RKO (cell line): ENCODE measurements around the gene XPC.
A peak's percentile ranks its signal among the peaks of the same experiment; 100 is the strongest.
"Not testable (repeated sequence)": the region's sequence is repeated elsewhere in the genome, so short reads cannot be mapped to it uniquely, and the experiment has no call there.

Source experiments
- DNase-seq: peaks from one replicate; pipeline ENCODE4 v3.0.0-alpha.2; 2016; ENCODE audit warnings: low spot score

The XPC gene

DNA sequence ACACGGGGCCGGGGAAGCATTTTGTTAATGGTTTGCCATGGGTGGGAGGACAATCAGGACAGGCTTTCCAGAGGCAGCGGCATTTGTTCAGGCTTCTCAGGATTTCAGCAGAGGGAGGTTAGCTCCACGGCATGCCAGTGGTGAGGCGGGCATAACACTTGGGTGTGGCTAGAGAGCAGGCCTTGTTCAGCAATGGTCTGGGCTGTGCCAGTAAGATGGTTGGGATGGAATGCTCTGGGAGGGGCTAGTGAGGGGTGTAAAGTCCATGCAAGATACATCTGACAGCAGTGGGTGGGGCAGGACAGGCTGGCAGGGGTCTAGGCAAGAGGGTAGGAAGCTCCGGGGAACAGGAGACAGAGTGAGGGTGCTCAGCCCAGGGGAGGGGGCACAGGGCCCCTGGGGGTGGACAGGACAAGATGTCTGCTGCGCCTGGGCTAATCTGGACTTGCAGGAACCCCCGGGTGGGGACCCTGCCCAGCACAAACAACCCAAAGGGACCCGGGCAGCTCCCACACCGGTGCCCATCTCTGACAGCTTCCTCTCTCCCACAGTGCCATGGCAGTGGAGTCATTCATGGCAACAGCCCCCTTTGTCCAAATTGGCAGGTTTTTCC is 45.1 kb downstream of the XPC start:
- DNase-seq = no peak

DNA sequence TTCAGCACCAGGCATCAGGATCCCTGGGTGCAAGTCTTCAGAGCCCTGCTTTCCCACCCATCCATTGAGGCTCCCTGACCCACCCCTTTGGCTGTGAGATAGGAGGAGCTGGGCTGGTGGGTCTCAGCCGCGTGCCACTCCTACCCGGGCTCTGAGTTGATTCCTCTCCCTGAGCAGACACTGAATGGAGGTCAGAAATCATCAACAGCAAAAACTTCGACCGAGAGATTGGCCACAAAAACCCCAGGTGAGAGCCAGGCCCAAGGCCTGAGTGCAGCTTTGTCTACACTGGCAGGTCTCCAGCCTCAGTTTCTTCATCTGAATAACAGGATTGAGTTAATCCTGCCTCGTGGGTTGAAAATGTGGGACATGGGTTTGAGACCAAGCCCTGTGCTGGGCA is 45.7 kb downstream of the XPC start:
- DNase-seq = no peak

DNA sequence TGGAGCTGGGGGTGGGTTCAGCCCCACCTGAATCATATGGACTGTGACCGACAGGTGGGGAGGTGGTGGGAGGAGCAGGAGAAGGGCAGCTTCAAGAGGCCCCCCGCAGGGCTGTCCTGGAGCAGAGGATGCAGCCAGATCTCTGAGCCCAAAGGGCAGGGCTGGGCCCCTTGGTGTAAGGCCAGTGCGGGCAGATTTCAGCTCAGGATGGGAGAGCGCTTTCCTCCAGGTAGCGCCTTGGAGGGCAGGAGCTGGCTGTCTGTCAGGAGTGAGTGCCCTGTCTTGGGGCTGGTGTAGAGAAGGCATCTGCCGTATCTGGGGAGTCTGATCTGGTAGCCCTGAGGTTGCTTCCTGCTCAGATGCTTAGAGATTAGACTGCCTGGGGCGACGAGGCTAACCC is 46.3 kb downstream of the XPC start:
- no peak for DNase-seq

DNA sequence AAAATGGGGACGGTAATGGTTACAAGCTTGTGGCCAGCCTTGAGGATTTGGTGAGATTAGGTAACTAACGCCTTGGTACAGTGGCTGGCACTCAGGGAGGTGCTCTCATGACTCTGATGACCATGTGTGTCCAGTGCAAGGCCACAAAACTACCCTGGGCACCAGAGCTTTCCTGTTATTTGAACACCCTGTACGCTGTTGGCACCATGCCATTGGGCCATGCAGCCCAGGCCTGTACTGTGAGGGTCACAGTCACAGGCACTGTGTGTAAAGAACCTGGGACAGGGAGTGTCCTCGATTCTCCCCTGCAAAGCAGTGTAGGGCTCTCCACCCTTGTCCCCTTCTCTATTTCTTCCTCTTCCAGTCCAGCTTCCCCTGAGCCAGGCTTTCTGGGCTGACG is 47.3 kb downstream of the XPC start:
- DNase-seq = no peak

DNA sequence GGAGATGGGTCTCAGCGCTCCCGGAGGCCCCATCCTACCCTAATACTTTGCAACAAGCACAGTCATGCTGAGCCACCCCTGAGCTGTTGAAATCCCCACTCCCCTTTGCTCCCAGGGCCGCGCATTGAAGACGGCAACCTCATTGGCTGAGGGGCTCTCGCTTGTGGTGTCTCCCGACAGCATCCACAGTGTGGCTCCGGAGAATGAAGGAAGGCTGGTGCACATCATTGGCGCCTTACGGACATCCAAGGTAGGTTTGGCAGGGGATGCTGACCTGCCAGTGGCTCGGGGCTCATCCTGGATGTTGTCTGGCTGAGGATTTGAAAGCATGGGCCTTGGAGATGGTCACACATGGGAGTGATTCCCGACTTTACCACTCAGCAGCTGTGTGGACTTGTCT is 47.7 kb downstream of the XPC start:
- no peak for DNase-seq

DNA sequence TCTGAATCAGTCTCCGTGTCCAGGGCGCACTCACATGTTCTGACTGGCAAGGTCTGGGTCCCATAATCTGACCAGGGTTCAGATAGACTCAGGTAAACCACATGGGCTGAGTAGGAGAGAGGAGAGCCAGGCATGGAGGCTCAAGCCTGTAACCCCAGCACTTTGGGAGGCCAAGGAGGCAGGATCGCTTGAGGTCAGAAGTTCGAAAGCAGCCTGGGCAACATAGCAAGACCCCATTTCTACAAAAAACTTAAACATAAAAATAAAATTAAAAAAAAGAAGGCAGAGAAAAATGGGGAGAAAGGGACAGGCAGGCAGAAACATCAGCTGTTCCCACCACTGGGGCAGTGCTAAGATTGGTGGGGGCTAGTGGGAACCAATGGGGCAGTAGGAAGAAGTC is 48.2 kb downstream of the XPC start:
- DNase-seq = no peak

DNA sequence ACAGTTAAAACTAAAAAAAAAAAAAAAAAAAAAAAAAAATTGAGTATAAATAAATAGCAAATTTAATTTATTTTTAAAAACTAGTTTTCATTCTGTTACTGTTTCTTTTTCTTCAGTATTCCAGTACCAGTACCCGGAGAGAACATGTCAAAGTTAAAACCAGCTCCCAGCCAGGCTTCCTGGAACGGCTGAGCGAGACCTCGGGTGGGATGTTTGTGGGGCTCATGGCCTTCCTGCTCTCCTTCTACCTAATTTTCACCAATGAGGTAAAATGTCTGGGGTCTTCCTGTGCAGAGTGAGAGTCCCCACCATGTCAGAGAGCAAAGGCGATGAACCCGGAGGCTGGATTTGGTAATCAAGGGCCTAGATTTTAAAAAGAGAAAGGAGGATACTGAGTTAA is 49.1 kb downstream of the XPC start:
- DNase-seq = no peak

DNA sequence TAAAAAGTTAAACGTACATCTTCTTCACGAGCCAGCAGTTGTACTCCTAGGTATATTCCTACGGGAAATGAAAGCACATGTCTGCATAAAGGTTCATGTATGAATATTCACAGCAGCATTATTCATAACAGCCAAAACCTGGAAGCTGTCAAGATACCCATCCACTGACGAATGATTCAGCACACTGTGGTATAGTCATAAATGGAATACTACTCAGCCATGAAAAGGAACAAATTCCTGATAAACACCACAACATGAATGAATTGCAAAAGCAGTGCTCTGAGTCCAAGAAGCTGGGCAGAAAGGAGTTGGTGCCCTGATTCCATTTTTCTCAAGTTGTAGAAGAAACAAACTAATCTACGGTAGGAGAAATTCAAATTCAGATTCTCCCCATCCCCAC is 49.7 kb downstream of the XPC start:
- no peak for DNase-seq

DNA sequence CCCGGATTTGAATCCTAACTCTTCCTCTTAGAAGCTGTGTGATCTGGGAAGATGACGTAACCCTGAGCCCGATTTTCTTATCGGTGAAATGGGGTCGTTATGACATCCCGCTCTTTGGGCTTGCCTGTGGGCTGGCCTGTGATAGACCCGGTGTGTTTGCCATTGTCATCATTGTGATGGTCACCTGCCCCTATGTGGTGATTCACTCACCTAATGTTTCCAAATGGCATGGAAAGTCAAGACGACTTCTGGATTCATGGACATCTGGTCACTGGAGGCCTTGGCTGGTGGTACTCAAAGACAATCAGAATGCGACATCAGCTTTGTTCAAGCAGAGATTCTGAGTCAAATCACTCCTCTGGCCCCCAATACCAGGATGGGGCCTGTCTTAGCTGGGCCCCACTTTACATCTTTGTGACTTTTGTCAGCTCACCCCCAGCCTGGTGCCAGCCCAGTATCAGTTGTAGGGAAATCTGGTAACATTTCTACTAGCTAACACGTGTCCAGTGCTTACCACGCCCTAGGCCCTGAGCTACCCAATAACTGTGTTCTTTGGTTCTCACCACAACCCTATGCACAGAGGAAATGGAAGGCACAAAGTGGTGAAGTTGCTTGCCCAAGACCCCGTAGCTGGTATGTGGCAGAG is 50.8 kb downstream of the XPC start:
- no peak for DNase-seq

DNA sequence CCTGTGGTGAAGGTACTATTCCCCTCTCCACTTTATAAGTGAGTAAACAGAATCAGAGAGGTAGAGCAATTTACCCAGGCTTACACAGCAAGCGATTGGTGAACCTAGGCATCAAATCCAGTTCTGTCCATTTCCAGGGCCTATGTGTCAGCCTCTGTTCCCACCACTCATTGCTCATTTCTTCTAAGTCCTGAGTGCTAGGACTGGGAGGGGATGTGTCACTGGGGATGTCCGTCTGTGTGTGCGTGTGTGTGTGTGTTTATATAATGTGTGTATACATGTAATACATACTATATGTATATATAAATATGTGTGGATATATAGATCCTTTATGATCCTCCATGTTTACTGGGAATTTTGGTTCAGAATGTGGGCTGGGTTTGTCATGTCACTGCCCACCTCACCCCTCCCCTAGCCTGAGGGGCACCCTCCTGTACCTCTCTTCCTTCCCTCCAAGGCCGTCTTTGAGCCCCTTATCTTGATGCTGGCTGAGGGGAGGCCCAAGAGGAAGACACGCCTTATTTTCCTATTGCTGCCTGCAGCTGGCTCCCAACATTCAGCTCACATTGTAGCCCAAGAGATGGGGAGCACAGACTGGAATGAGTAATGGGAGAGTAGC is 51.4 kb downstream of the XPC start:
- peak; percentile 37 for DNase-seq

DNA sequence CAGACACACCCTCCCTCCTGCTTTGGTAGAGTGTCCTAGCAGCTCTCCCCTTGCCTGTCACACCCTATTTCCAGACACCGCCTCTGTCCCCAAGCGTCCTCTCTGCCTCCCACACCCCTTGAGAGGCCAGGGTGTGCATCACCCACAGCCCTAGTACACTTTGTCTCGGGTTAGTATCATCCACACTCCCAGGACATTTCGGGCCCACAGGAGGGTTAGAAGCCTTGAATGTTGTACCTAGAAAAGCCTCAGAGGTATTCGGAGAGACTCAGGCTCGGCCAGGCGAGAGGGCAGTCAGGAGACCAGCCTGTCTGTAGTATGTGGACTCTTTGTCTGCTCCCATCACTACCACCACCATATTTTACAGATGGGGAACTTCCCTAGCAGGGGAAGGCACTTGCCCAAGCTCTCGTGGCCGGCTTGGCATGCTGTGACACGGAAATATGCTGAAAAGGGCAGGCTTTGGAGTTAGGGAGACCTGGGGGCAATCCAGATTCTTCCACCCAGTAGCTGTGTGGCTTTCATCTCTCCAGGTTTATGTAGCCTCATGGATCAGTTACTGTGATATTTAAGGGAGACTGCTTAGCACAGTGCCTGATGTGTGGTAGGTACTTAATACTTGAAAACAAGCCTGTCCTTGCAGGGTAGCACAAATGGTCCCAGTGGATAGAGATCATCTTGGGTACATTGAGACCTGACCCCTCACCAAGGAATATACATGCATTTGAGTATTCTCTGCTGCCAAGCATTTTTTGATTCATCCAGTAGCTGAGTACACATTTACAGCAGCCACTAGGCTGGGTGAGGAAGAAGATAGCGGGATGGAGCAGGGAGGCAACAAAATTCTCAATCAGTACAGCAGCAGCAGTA is 52.1 kb downstream of the XPC start:
- no peak for DNase-seq

DNA sequence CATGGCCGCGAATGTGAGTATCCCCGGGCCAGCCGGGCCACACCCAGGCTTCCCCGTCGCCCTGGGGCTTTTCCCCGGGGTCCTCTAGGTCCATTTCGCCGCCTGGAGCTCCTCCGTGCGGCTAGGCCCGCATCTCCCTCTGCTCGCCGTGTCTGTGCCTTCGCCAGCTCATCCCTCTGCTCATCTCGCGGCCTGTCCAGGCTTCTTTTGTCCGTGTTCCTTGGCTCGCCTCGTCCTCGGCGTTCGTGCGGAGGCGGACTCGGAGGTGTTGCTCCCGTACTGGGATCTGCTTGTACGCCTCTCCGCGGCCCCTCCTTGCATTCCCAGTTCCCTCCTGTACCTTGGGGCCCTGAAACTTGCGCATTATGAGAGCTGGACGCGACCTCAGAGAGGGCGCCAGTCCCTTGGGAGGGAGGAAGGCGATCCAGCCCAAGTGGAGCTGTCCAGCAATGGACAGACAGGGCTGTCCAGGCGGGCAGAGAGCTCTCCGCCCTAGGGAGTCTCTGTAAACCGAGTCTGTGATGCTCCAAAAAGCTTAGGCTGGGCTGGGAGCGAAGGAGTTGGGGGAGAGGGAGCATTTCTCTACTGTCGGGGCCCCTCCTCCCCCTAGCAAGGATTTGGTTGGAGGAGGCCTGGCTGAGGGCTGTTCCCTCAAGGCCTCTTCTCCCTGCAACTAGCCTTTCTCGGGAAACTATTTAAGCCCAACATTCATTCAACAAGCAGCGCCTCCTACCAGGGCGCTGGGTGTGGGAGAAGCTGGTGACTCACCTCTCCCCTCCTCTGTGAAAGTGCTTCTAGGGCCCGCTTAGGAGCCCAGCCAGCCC is 53.0 kb downstream of the XPC start:
- DNase-seq = peak; percentile 92

DNA sequence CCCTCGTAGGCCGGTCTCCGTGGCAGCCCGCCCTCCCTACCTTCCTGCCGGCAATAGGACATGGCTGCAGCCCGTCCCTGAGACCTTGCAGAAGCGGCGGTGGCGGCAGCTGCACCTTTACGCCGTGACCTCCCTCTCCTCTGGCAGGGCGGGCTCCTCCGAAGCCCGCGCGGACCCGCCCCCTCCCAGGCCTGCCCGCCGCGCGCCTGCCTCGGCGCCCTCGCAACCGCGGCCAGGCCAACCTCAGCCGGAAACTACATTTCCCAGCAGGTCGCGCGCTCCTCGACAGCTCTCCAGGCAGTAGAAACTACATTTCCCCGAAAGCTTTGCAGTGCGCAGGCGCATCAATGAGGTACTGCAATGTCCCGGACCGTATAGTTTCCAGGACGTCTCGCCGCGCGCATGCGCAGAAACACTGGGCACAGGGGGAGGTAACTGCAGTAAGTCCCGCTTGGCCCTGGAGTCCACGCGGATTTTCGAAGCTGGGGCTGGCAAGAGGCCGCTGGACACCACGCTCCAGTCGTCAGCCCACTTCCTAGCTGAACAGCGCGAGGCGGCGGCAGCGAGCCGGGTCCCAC is 53.7 kb downstream of the XPC start, which contains the start of the genes CHCHD4 and TMEM43:
TSS of gene CHCHD4 (minus strand) at position 256 of the 578 bp plus-strand sequence. CDS start at position 62, 194 bp downstream.
TSS of gene TMEM43 (plus strand) at position 438 of the 578 bp plus-strand sequence. CDS start 142 bp downstream, outside the sequence.
- DNase-seq = peak; percentile 99

DNA sequence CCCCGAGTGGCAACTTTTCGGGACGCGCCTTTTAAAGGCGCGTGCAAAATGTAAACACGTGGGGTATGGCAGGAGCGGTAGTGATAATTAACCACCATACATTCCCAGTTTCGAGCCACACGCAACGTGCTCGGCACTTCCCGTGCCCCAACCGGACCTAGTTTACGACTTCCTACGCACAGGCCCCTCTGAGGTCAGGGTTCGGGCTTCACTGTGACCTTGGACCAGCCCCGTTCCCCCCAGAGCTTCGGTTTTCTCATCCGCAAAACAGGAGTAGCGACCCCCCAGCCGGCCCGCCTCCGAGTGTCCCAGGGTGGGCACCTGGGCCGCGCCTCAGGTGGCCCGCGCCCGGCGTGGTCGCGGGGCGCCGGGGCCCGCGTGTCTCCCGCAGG is 54.2 kb downstream of the XPC start:
- peak; percentile 80 for DNase-seq

DNA sequence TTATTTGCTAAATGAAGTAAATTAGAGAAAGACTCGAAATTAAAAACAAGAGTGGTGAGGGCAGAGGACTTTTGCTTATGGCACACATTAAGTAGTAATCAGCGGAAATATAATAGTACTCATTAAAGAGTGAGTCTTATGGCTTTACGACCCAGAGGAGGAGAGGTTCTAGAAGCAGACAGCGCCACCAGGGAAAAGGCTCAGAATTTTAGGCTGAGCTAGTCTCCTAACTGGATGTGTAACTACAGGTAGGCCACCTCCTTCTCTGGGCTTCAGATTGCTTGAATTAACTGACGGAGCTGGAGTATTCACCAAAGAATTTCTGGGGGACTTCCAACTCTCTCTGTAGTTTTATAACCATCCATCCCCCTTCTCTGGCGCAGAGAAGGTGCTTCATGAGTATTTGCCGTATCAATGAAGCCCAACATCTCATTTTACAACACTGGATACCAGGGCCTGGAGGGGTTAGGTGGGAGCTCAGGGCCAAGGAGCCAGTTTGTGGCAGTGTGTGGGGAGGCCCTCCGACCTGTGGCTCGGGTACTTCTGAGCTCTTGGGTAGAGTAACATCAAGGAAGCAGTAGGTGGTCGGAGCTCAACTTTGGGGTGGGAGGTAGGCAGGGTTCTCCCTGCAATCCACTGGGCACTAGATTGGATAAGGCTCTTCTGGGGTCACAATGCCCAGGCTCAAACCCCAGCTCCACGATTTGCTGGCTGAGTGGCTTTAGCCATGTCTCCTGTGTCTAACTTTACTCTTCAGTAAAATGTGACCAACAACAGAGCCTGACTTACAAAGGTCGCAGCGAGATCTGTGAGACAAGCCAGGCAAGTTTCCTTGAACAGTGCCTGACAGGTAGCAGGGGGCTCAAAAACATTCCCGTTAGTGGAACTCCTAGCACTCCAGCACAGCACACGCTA is 54.8 kb downstream of the XPC start:
- peak; percentile 55 for DNase-seq

DNA sequence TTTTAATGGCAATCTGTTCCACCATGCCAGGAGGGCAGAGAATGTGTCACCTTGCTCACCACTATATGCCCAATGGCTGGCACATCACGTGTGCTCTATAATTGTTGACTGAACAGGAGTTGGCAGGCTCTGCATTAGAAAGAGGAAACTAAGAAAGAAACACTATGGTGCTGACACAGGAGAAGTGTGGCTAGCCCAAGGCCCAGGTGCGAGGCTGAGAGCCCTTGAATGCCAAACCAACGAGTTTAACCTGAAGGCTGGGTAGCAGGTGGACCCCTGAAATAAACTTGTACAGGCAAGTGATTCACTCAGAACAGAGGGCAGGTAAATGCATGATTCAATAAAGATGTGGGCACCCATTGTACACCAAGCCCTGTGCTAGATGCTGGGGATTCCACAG is 56.1 kb downstream of the XPC start:
- DNase-seq = no peak

DNA sequence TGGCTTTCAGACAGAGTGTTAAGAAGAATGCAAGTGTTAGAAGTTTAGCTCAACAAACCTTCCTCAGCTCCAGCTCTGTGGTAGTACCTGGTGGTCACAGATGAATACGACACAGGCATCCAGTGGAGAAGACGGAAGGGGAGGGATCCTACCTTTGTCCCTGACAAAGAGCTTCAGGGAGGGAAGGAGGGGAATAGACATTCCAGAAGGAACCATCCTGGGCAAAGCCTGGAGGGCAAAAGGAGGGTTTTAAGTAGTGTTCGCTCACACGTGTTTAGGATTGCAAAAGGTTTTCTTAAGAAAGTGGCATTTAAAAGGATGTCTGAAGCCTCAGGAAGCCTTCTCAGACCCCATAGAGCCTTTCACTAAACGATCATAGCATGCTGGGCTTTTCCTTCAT is 56.5 kb downstream of the XPC start:
- DNase-seq = no peak

DNA sequence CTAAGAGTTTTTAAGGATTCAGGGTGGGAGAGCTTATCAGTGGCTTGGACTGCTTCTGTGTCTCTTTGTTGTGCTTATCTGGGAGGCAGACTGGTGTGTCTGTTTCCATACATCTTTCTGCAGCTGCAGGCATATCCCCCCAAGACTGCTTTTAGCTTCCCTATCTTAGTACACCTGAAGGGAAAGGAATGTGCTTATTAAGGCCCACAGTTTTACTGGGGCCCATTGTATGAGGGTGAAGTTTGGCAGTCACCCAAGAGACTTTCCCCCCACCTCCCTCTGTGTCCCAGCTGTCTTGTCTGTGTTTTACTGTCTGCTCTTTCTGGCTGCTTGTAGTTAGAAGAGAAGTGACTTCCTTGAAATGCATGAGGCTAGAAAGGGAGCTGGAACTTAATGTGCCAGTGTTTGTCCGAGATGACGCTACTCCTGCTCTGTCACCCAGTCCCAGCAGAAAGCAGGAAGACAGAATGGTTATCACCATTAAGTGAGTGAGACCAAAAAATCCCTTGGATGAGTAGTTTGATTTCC is 57.4 kb downstream of the XPC start:
- not testable (repeated sequence) for DNase-seq

DNA sequence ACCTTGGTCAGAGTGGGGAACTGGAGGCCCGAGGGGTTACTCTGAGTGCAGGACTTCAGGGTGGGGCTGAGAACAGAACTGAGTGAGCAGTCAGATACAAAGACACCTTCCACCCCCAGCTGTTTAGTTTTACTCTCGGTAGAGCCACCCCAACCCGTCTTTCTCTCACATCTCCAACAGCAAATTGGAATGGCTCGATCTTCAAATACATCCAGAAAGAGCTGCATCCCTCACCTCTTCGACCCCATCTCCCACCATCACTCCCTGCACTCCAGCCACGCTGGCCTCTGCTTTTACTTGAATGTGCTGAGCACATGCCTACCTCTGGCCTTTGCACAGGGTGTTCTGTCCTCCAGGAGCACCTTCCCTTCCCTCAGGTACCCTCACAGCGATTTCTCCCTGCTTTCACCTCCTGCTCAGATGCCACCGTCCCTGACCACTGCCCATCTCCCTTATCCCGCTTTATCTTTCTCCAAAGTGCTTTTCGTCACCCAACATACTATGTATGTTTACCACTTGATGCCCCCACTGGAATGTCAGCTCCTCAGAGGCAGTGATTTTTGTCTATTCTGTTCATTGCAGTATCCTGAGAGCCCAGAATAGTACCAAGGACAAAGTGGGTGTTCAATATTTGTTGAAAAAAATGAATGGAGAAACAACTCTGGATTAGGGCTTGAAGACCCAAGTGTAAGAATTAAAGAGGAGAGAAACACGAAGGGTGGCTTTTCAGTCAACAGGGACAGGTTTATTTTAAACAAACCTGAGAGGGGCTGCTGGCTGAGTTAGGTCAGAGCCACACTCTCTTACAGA is 58.1 kb downstream of the XPC start:
- no peak for DNase-seq
